HEK293T (cell line): Measurements from ENCODE around the gene PYGL.

Experiments
- BHLHE40 ChIP-seq: fragments of 450-650 bp; IDR thresholded peaks from 2 replicates; pipeline ENCODE4 v1.6.1; 2016; ENCODE audit warnings: mild to moderate bottlenecking, moderate library complexity, borderline replicate concordance
- FOXM1 ChIP-seq: fragments of 450-650 bp; IDR thresholded peaks from 2 replicates; pipeline ENCODE4 v1.6.1; 2017; ENCODE audit warnings: mild to moderate bottlenecking, borderline replicate concordance

GRCh38 chr14:50859296-50859624, 85.0 kb downstream of the PYGL start:
- TF ChIP-seq BHLHE40 (no peak), FOXM1 (no peak)
